Right atrium auricular region (tissue), 2 donors: ENCODE data around the gene ACE. TPM values are rescaled to one million over a fixed set of nuclear protein-coding genes. Genes with fewer than 3 reads are reported as not detected.

Experiments used
- DNase-seq: peaks from one replicate; pipeline ENCODE4 v3.0.0-alpha.2; 2019; ENCODE audit warnings: low spot score
- H3K27ac ChIP-seq, 2 donors: fragments of 200-600 bp; sonication (generic); 1 replicate in 1 of 2; 2 replicates in 1 of 2; pipeline ENCODE4 v1.5.1; 2016 to 2019
- H3K27me3 ChIP-seq, 2 donors: fragments of 200-600 bp; sonication (generic); one replicate each; pipeline versions ENCODE4 v1.5.1 to v1.6.0; 2017 to 2019
- H3K36me3 ChIP-seq: fragments of 200-600 bp; sonication (generic); one replicate; pipeline ENCODE4 v1.5.1; 2016
- H3K4me1 ChIP-seq, 2 donors: fragments of 200-600 bp; sonication (generic); one replicate each; pipeline versions ENCODE4 v1.5.1 to v1.6.0; 2017 to 2019
- H3K4me3 ChIP-seq, 2 donors: fragments of 200-600 bp; sonication (generic); 1 replicate in 1 of 2; 2 replicates in 1 of 2; pipeline ENCODE4 v1.5.1; 2017 to 2019; ENCODE audit warnings: mild to moderate bottlenecking in 1 of 2, moderate library complexity in 1 of 2
- H3K9me3 ChIP-seq, 2 donors: fragments of 200-600 bp; sonication (generic); one replicate each; pipeline ENCODE4 v1.5.1; 2019
- total RNA-seq, 2 donors: library from RNA; depleted of rRNA; stranded (reverse); fragments of >200 nt; gene quantifications; one replicate each; pipeline ENCODE4 v1.1.0, GENCODE V29; 2016
- TF ChIP-seq, protein P1 (sequence below), 2 donors: fragments of 200-600 bp; sonication (generic); IDR thresholded peaks; one replicate each; pipeline ENCODE4 v1.5.1; 2019; ENCODE audit warnings: antibody characterized with exemption in 2 of 2

ACE gene
- total RNA-seq, 2 donors from 2014 or later: 3.4 to 4.0 TPM

DNA sequence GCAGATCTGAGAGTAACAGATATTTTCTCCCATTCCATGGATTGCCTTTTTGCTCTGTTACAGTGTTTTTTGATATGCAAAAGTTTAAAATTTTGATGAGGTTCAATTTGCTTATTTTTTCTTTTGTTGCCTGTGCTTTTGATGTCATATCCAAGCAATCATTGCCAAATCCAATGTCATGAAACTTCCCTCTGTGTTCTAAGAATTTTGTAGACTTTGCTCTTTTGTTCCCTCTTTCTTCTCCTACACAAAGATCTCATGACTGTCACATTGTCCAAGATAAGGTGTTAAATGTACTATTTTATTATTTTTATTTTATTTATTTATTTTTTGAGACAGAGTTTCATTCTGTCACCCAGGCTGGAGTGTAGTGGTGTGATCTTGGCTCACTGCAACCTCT, 27.4 kb downstream of the ACE start:
- no peaks in the 10 kb centered on the region for H3K27me3 ChIP-seq

DNA sequence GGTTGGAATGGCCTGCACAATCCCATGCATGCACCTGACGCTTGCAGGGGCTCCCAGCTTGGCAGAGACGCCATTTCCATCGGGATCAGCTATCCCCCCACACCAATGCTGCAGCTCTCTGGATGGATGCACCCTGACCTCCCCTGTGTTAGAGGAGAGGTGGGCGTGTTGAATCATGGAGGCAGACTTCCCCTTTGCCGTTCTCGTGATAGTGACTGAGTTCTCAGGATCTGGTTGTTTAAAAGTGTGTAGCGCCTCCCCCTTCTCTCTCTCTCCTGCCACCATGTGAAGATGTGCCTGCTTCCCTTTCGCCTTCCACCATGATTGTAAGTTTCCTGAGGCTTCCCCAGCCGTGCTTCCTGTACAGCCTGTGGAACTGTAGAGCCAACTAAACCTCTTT, 28.5 kb downstream of the ACE start:
- Histone ChIP-seq H3K9me3 (no peaks in the 10 kb centered on the region), H3K4me1 (no peaks in the 10 kb centered on the region), H3K36me3 (no peaks in the 10 kb centered on the region), H3K27ac (no peak overlapping the region), H3K27me3 (no peaks in the 10 kb centered on the region), H3K4me3 (no peak overlapping the region)
- TF ChIP-seq, protein P1, sequence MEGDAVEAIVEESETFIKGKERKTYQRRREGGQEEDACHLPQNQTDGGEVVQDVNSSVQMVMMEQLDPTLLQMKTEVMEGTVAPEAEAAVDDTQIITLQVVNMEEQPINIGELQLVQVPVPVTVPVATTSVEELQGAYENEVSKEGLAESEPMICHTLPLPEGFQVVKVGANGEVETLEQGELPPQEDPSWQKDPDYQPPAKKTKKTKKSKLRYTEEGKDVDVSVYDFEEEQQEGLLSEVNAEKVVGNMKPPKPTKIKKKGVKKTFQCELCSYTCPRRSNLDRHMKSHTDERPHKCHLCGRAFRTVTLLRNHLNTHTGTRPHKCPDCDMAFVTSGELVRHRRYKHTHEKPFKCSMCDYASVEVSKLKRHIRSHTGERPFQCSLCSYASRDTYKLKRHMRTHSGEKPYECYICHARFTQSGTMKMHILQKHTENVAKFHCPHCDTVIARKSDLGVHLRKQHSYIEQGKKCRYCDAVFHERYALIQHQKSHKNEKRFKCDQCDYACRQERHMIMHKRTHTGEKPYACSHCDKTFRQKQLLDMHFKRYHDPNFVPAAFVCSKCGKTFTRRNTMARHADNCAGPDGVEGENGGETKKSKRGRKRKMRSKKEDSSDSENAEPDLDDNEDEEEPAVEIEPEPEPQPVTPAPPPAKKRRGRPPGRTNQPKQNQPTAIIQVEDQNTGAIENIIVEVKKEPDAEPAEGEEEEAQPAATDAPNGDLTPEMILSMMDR (IDR thresholded peaks at IDR 0.05): no peak
- no peak for DNase-seq

More for the DNA sequence above, 27.4 kb downstream of the ACE start:
- TF ChIP-seq, protein P1 (IDR thresholded peaks at IDR 0.05): no peak
- Histone ChIP-seq H3K9me3 (no peaks in the 10 kb centered on the region), H3K36me3 (no peaks in the 10 kb centered on the region), H3K4me1 (no peaks in the 10 kb centered on the region), H3K4me3 (no peak overlapping the region), H3K27ac (no peak overlapping the region)
- DNase-seq: no peak

DNA sequence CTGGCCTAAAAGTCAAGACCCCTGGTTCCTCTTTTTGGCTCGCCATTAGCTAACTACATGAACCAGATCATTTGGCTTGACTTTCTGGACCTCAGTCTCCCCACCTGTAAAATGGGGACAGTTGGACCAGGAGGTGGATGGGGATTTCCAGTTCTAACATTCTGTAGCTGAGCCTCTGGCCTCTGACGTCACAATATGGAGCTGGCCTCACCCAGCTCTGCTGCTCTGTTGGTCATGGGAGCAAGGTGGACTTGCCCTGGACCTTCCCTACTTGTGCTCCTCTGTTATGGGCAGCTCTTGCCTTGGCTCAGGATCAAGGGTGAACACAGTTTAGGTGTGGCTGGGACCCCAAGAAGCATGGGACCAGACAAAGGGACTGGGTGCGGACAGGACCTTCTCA, 29.8 kb downstream of the ACE start:
- no peak overlapping the region for H3K4me3 ChIP-seq
- no peaks in the 10 kb centered on the region for H3K27me3 ChIP-seq
- no peak for DNase-seq
- no peak overlapping the region for H3K27ac ChIP-seq
- H3K4me1 ChIP-seq: no peaks in the 10 kb centered on the region
- TF ChIP-seq, protein P1 (IDR thresholded peaks at IDR 0.05): no peak
- H3K36me3 ChIP-seq: no peaks in the 10 kb centered on the region
- no peaks in the 10 kb centered on the region for H3K9me3 ChIP-seq

DNA sequence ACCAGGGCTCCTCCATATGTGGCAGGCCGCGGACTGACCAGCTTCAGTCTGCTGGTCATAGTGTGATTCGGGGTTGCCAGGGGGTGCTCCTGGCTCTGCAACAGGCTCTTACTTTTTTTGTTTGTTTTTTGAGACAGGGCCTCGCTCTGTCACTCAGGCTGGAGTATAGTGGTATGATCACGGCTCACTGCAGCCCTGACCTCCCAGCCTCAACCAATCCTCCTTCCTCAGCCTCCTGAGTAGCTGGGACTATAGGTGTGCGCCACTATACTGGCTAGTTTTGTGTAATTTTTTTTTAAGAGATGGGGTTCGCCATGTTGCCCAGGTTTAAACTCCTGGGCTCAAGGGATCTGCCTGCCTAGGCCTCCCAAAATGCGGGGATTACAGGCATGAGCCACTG, 34.5 kb downstream of the ACE start:
- TF ChIP-seq, protein P1 (IDR thresholded peaks at IDR 0.05): no peak
- no peak overlapping the region for H3K4me3 ChIP-seq
- no peaks in the 10 kb centered on the region for H3K36me3 ChIP-seq
- no peak for DNase-seq
- H3K4me1 ChIP-seq: no peaks in the 10 kb centered on the region
- H3K9me3 ChIP-seq: no peaks in the 10 kb centered on the region
- H3K27ac ChIP-seq: no peak overlapping the region
- H3K27me3 ChIP-seq: no peaks in the 10 kb centered on the region

DNA sequence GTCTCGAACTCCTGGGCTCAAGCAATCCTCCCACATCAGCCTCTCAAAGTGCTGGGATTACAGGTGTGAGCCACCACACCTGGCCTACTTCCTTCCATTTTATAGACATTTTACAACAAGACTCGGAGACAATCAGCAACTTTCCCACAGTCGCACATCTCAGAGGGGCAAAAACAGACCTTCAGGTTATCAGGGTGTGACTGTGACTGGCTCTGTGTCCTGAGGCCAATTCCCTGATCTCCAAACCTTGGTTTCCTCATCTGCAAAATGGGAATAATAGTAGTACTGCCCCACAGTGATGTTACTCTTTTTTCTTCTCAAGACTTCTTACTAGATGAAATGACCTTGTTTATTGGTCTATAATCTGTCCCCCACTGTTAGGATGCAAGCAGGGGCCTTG, 35.5 kb downstream of the ACE start:
- Histone ChIP-seq H3K4me1 (no peaks in the 10 kb centered on the region), H3K4me3 (no peak overlapping the region), H3K9me3 (no peaks in the 10 kb centered on the region), H3K36me3 (no peaks in the 10 kb centered on the region), H3K27ac (no peak overlapping the region), H3K27me3 (no peaks in the 10 kb centered on the region)
- TF ChIP-seq, protein P1 (IDR thresholded peaks at IDR 0.05): no peak
- DNase-seq: no peak

DNA sequence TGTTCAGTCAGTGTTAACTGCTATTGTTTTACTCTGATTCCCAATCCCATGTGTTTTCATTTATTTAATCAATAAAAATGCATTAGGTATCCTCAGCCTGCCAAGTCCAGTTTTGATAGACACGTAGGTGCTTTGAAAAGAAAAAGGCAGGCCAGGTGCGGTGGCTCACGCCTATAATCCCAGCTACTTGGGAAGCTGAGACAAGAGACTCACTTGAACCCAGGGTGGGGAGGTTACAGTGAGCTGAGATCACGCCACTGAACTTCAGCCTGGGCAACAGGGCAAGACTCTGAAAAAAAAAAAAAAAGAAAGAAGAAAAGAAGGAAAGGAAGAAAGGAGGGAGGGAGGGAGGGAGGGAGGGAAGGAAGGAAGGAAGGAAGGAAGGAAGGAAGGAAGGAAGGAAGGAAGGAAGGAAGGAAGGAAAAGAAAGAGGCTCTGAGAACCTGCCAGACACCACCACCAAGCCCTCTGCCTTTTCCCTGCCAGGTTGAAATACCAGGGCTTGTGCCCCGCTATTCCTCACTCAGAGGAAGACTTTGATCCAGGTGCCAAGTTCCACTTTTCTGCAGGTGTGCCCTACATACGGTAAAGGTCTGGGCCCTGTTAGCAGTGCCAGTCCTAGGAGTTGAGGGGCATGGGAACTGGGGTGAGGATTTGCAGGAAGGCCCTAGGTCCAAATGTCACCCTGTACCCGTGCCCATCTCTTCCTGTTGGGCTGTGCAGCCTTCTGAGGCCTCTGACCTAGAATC, 36.2 kb downstream of the ACE start:
- Histone ChIP-seq H3K9me3 (no peaks in the 10 kb centered on the region), H3K4me1 (no peaks in the 10 kb centered on the region), H3K4me3 (no peak overlapping the region), H3K27ac (no peak overlapping the region), H3K36me3 (no peaks in the 10 kb centered on the region), H3K27me3 (no peaks in the 10 kb centered on the region)
- DNase-seq: no peak
- TF ChIP-seq, protein P1 (IDR thresholded peaks at IDR 0.05): no peak
